ENCODE results near the gene SLC6A7.

The SLC6A7 gene

GRCh38 chr5:150189728-150190502, at the start of gene SLC6A7:
Gene SLC6A7 (plus strand): TSS chr5:150190062. CDS start chr5:150190328, 266 bp downstream.
- no peak for DNase-seq (ENCODE audit: low read depth)

GRCh38 chr5:150140830-150141229, 49.0 kb upstream of the SLC6A7 start:
- peak; percentile 88 for DNase-seq (ENCODE audit: low read depth)

GRCh38 chr5:150141544-150142184, 48.2 kb upstream of the SLC6A7 start:
- no peak for DNase-seq (ENCODE audit: low read depth)

GRCh38 chr5:150142185-150142958, 47.5 kb upstream of the SLC6A7 start:
- no peak for DNase-seq (ENCODE audit: low read depth)

- peak; percentile 86 for DNase-seq (ENCODE audit: low read depth)
Observed at GRCh38 chr5:150142959-150143349, 46.9 kb upstream of the SLC6A7 start.

GRCh38 chr5:150143350-150144245, 46.3 kb upstream of the SLC6A7 start:
- no peak for DNase-seq (ENCODE audit: low read depth)

- no peak for DNase-seq (ENCODE audit: low read depth)
Observed at GRCh38 chr5:150144246-150144801, 45.5 kb upstream of the SLC6A7 start.

- DNase-seq (ENCODE audit: low read depth), result no peak
Observed at GRCh38 chr5:150144879-150145278, 45.0 kb upstream of the SLC6A7 start.

GRCh38 chr5:150146235-150146634, 43.6 kb upstream of the SLC6A7 start:
- DNase-seq (ENCODE audit: low read depth), result no peak

- DNase-seq (ENCODE audit: low read depth), result no peak
Observed at GRCh38 chr5:150146862-150147601, 42.8 kb upstream of the SLC6A7 start.

- DNase-seq (ENCODE audit: low read depth), result no peak
Observed at GRCh38 chr5:150147670-150148069, 42.2 kb upstream of the SLC6A7 start.

- DNase-seq (ENCODE audit: low read depth), result no peak
Observed at GRCh38 chr5:150148117-150148927, 41.5 kb upstream of the SLC6A7 start.

- DNase-seq (ENCODE audit: low read depth), result no peak
Observed at GRCh38 chr5:150149618-150150017, 40.2 kb upstream of the SLC6A7 start.

- DNase-seq (ENCODE audit: low read depth), result no peak
Observed at GRCh38 chr5:150152636-150153462, 37.0 kb upstream of the SLC6A7 start.

GRCh38 chr5:150153483-150153882, 36.4 kb upstream of the SLC6A7 start:
- DNase-seq (ENCODE audit: low read depth), result no peak

- no peak for DNase-seq (ENCODE audit: low read depth)
Observed at GRCh38 chr5:150153957-150154617, 35.8 kb upstream of the SLC6A7 start.

GRCh38 chr5:150154618-150155128, 35.2 kb upstream of the SLC6A7 start:
- no peak for DNase-seq (ENCODE audit: low read depth)
